Astrocyte of the cerebellum (primary cell): ENCODE data around the gene ANXA1.
A peak's percentile ranks its signal among the peaks of the same experiment; 100 is the strongest.

Experiments
- DNase-seq: peaks from one replicate; pipeline ENCODE4 v3.0.0-alpha.2; 2011; ENCODE audit warnings: low read depth
- H3K4me3 ChIP-seq: 2 replicates; pipeline ENCODE4 v1.5.1; 2011; ENCODE audit warnings: mild to moderate bottlenecking, low read depth, low read length, moderate library complexity
- CTCF ChIP-seq: IDR thresholded peaks from 2 replicates; pipeline ENCODE4 v1.5.1; 2012; ENCODE audit warnings: low read length, low read depth, moderate library complexity, mild to moderate bottlenecking; ENCODE audit errors: missing control alignments
- in situ Hi-C: cut with HindIII; loops from 2 replicates; pipeline ENCODE4 v1.10.0; 2017; ENCODE audit warnings: low sequenced_read_pairs

Gene ANXA1

GRCh38 chr9:73148447-73148937 is 3.2 kb upstream of the ANXA1 start:
- H3K4me3 ChIP-seq: no peak overlapping the region
- DNase-seq: no peak
- in situ Hi-C loops: no loop called here
- TF ChIP-seq CTCF: no peak

GRCh38 chr9:73149371-73150067 is 2.1 kb upstream of the ANXA1 start:
- in situ Hi-C loops: no loop called here
- no peak overlapping the region for H3K4me3 ChIP-seq
- no peak for TF ChIP-seq CTCF
- DNase-seq: peak; percentile 77

- peak overlapping the region; percentile 68 for H3K4me3 ChIP-seq
- in situ Hi-C loops: no loop called here
- no peak for DNase-seq
- TF ChIP-seq CTCF: no peak
Observed at GRCh38 chr9:73152543-73152844, 829 bp downstream of the ANXA1 start.

- peak overlapping the region; percentile 68 for H3K4me3 ChIP-seq
- in situ Hi-C loops: no loop called here
- no peak for TF ChIP-seq CTCF
- no peak for DNase-seq
Observed at GRCh38 chr9:73152953-73153352, 1.3 kb downstream of the ANXA1 start.

GRCh38 chr9:73153793-73154227 is 2.1 kb downstream of the ANXA1 start:
- peak overlapping the region; percentile 68 for H3K4me3 ChIP-seq
- in situ Hi-C loops: no loop called here
- DNase-seq: no peak
- TF ChIP-seq CTCF: no peak

- no peak for TF ChIP-seq CTCF
- in situ Hi-C loops: no loop called here
- no peak for DNase-seq
- peak overlapping the region; percentile 68 for H3K4me3 ChIP-seq
Observed at GRCh38 chr9:73154271-73154670, 2.6 kb downstream of the ANXA1 start.
